ENCODE measurements around the gene MREG.

The MREG gene

GRCh38 chr2:215974700-215975429, 38.5 kb downstream of the MREG start:
- Histone ChIP-seq H3K9me3 (ENCODE audit: insufficient read depth, low read depth, low read length) (no peaks in the 10 kb centered on the region), H3K4me2 (ENCODE audit: low read depth, low read length, poor library complexity, severe bottlenecking) (no peak overlapping the region), H3K36me3 (ENCODE audit: insufficient read depth, low read length) (peaks cover 20% of the 10 kb centered on the region; the same call in 1 of the 2 replicates), H3K79me2 (ENCODE audit: insufficient read depth, low read length) (peaks cover 72% of the 10 kb centered on the region), H2AFZ (ENCODE audit: low read length) (no peak overlapping the region), H3K9ac (ENCODE audit: low read depth, low read length, poor library complexity, severe bottlenecking) (no peak overlapping the region), H3F3A (ENCODE audit: low read depth) (no peaks in the 10 kb centered on the region), H3K4me1 (ENCODE audit: insufficient read depth, low read length, poor library complexity, severe bottlenecking) (peaks cover 10% of the 10 kb centered on the region), H3K4me3 (ENCODE audit: low read length, poor library complexity, severe bottlenecking) (no peak overlapping the region), H3K9me2 (replicated peaks; ENCODE audit: low read depth, low read length) (no peaks in the 10 kb centered on the region), H4K20me1 (ENCODE audit: insufficient read depth, low read length, poor library complexity, severe bottlenecking) (no peaks in the 10 kb centered on the region), H3K27me3 (ENCODE audit: insufficient read depth, low read length, poor library complexity, severe bottlenecking) (no peaks in the 10 kb centered on the region)
- TF ChIP-seq EZH2phosphoT487 (IDR thresholded peaks at IDR 0.05; ENCODE audit: borderline replicate concordance) (no peak), CTCF (conservative IDR thresholded peaks at IDR 0.05; ENCODE audit: low read length) (no peak)

GRCh38 chr2:215973954-215974699, 39.2 kb downstream of the MREG start:
- Histone ChIP-seq H3F3A (ENCODE audit: low read depth) (no peaks in the 10 kb centered on the region), H3K9ac (ENCODE audit: low read depth, low read length, poor library complexity, severe bottlenecking) (no peak overlapping the region), H3K27me3 (ENCODE audit: insufficient read depth, low read length, poor library complexity, severe bottlenecking) (no peaks in the 10 kb centered on the region), H3K9me3 (ENCODE audit: insufficient read depth, low read depth, low read length) (no peaks in the 10 kb centered on the region), H3K79me2 (ENCODE audit: insufficient read depth, low read length) (peaks cover 77% of the 10 kb centered on the region), H3K36me3 (ENCODE audit: insufficient read depth, low read length) (peaks cover 20% of the 10 kb centered on the region; the same call in 1 of the 2 replicates), H3K4me1 (ENCODE audit: insufficient read depth, low read length, poor library complexity, severe bottlenecking) (peaks cover 16% of the 10 kb centered on the region), H3K4me3 (ENCODE audit: low read length, poor library complexity, severe bottlenecking) (no peak overlapping the region), H4K20me1 (ENCODE audit: insufficient read depth, low read length, poor library complexity, severe bottlenecking) (peaks cover 2% of the 10 kb centered on the region), H3K4me2 (ENCODE audit: low read depth, low read length, poor library complexity, severe bottlenecking) (peak overlapping the region; percentile 36), H2AFZ (ENCODE audit: low read length) (no peak overlapping the region), H3K9me2 (replicated peaks; ENCODE audit: low read depth, low read length) (no peaks in the 10 kb centered on the region)
- no peak for TF ChIP-seq EZH2phosphoT487 (IDR thresholded peaks at IDR 0.05; ENCODE audit: borderline replicate concordance)
- no peak for TF ChIP-seq CTCF (conservative IDR thresholded peaks at IDR 0.05; ENCODE audit: low read length)

- Histone ChIP-seq H3F3A (ENCODE audit: low read depth) (no peaks in the 10 kb centered on the region), H3K36me3 (ENCODE audit: insufficient read depth, low read length) (peaks cover 20% of the 10 kb centered on the region; the same call in 1 of the 2 replicates), H3K4me2 (ENCODE audit: low read depth, low read length, poor library complexity, severe bottlenecking) (no peak overlapping the region), H3K4me1 (ENCODE audit: insufficient read depth, low read length, poor library complexity, severe bottlenecking) (peaks cover 22% of the 10 kb centered on the region), H4K20me1 (ENCODE audit: insufficient read depth, low read length, poor library complexity, severe bottlenecking) (peaks cover 8% of the 10 kb centered on the region), H3K9me2 (replicated peaks; ENCODE audit: low read depth, low read length) (no peaks in the 10 kb centered on the region), H3K9ac (ENCODE audit: low read depth, low read length, poor library complexity, severe bottlenecking) (no peak overlapping the region), H3K9me3 (ENCODE audit: insufficient read depth, low read depth, low read length) (no peaks in the 10 kb centered on the region), H2AFZ (ENCODE audit: low read length) (no peak overlapping the region), H3K27me3 (ENCODE audit: insufficient read depth, low read length, poor library complexity, severe bottlenecking) (no peaks in the 10 kb centered on the region), H3K79me2 (ENCODE audit: insufficient read depth, low read length) (peaks cover 77% of the 10 kb centered on the region), H3K4me3 (ENCODE audit: low read length, poor library complexity, severe bottlenecking) (no peak overlapping the region)
- TF ChIP-seq CTCF (conservative IDR thresholded peaks at IDR 0.05; ENCODE audit: low read length) (no peak), EZH2phosphoT487 (IDR thresholded peaks at IDR 0.05; ENCODE audit: borderline replicate concordance) (no peak)
These were observed 40.1 kb downstream of the MREG start for GRCh38 chr2:215973145-215973792.
